Chondrocyte (in vitro differentiated cells): ENCODE measurements around the gene SPTSSB. TPM values are rescaled to one million over a fixed set of nuclear protein-coding genes. Genes with fewer than 3 reads are reported as not detected.

Experiments
- DNase-seq: peaks from one replicate; pipeline ENCODE4 v3.0.0; 2021; ENCODE audit warnings: mixed read lengths, low spot score
- H3K27ac Mint-ChIP-seq: one replicate; pipeline ENCODE4 v1.8.0; 2021; ENCODE audit warnings: mild to moderate bottlenecking, moderate library complexity, mixed read lengths; ENCODE audit not compliant: unreplicated experiment
- H3K27me3 Mint-ChIP-seq: 2 replicates; pipeline ENCODE4 v1.8.0; 2021; ENCODE audit warnings: low read depth, mixed read lengths
- H3K36me3 Mint-ChIP-seq: 2 replicates; pipeline ENCODE4 v1.8.0; 2021; ENCODE audit warnings: low read depth, mixed read lengths
- H3K4me1 Mint-ChIP-seq: 2 replicates; pipeline ENCODE4 v1.8.0; 2021; ENCODE audit warnings: low read depth, mild to moderate bottlenecking, mixed read lengths
- H3K4me3 Mint-ChIP-seq: one replicate; pipeline ENCODE4 v1.8.0; 2021; ENCODE audit warnings: mild to moderate bottlenecking, moderate library complexity, mixed read lengths; ENCODE audit not compliant: unreplicated experiment
- H3K9me3 Mint-ChIP-seq: 2 replicates; pipeline ENCODE4 v1.8.0; 2021; ENCODE audit warnings: low read depth, mixed read lengths
- total RNA-seq: library from RNA; stranded (reverse); gene quantifications from 3 replicates; pipeline ENCODE4 v1.2.1, GENCODE V29; 2021
- TF ChIP-seq, protein P1 (sequence below): fragments of 200-600 bp; sonication (generic); IDR thresholded peaks from 2 replicates; pipeline ENCODE4 v1.5.0; 2021; ENCODE audit warnings: antibody characterized with exemption, mild to moderate bottlenecking, moderate library complexity

Gene SPTSSB
- total RNA-seq, 1 donor from 2014 or later = not detected

DNA sequence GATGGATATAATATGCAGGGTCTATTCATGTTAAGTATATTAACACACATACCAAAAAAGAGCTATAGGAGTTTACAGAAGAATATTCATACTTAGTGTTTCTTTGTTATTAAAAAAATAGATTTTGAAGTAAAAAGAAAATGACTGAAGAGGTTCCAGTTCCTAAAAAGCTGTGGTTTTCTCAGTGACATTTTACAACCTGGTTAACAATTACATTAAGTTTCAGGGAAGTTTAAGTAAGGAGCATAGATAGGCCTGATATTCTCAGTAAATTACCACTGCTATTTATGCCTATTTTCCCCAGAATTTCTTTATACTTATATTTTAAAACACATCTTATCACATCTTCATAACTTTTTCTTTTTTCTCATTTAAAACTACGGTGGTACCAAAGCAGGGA, 43.6 kb upstream of the SPTSSB start:
- peak overlapping the region; percentile 97 for H3K27ac Mint-ChIP-seq
- H3K4me1 Mint-ChIP-seq = peaks cover 43% of the 10 kb centered on the region
- no peaks in the 10 kb centered on the region for H3K27me3 Mint-ChIP-seq
- no peak overlapping the region for H3K4me3 Mint-ChIP-seq
- no peak for DNase-seq
- no peaks in the 10 kb centered on the region for H3K36me3 Mint-ChIP-seq
- H3K9me3 Mint-ChIP-seq = no peaks in the 10 kb centered on the region
- TF ChIP-seq, protein P1, sequence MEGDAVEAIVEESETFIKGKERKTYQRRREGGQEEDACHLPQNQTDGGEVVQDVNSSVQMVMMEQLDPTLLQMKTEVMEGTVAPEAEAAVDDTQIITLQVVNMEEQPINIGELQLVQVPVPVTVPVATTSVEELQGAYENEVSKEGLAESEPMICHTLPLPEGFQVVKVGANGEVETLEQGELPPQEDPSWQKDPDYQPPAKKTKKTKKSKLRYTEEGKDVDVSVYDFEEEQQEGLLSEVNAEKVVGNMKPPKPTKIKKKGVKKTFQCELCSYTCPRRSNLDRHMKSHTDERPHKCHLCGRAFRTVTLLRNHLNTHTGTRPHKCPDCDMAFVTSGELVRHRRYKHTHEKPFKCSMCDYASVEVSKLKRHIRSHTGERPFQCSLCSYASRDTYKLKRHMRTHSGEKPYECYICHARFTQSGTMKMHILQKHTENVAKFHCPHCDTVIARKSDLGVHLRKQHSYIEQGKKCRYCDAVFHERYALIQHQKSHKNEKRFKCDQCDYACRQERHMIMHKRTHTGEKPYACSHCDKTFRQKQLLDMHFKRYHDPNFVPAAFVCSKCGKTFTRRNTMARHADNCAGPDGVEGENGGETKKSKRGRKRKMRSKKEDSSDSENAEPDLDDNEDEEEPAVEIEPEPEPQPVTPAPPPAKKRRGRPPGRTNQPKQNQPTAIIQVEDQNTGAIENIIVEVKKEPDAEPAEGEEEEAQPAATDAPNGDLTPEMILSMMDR = no peak

DNA sequence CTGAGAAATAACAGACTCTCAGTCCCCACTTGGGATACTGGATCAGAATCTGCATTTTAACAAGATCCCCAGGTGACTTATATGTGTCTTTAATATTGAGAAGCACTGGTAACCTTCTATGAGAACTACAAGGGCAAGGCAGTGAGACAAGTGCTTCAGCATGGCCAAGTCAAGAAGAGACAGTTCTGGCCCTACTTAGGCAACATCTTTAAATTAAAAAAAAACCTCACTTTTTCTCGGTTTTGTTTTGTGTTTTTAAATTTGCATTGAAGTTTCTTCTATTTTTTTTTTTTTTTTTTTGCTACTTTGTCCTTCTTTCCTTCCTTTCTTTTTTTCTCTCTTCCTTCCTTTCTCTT, 42.5 kb upstream of the SPTSSB start:
- Mint-ChIP-seq H3K4me3 (no peak overlapping the region), H3K4me1 (peaks cover 48% of the 10 kb centered on the region), H3K27ac (peak overlapping the region; percentile 60), H3K27me3 (no peaks in the 10 kb centered on the region), H3K36me3 (no peaks in the 10 kb centered on the region), H3K9me3 (no peaks in the 10 kb centered on the region)
- TF ChIP-seq, protein P1 = no peak
- no peak for DNase-seq

DNA sequence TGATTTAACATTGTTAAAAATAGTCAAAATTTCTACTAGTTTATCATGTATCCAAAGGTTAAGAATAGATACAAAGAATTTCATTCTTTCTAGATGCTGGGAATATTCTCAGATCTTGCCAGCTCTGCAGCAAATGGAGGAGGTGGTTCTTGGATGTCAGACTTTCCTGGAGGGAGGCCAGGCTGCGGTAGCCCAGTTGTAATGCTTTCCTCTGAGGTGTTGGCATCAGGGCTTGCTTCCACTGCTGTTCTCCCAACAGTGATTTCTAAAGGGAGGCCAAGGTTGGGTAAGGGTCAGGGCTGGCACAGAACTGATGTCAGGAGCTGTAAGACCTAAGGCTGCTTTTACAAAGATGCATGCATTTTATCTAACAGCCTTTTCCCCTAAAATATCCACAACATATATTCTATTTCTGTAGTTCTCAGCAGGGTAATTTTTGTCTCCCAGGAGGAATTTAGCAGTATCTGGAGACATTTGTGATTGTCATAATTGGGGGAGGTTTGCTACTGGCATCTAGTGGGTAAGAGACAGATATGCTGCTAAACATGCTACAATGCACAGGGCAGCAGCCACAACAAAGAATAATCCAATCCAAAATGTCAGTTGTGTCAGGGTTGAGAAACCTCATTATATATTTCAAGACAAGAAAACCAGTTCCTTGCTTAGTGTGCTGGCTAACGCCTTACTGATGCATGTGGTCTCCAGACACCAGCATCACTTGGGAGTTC, 42.0 kb upstream of the SPTSSB start:
- no peaks in the 10 kb centered on the region for H3K27me3 Mint-ChIP-seq
- DNase-seq = no peak
- H3K36me3 Mint-ChIP-seq = no peaks in the 10 kb centered on the region
- H3K4me1 Mint-ChIP-seq = peaks cover 49% of the 10 kb centered on the region
- H3K27ac Mint-ChIP-seq = peak overlapping the region; percentile 60
- H3K4me3 Mint-ChIP-seq = no peak overlapping the region
- TF ChIP-seq, protein P1 = peak; percentile 59
- no peaks in the 10 kb centered on the region for H3K9me3 Mint-ChIP-seq

DNA sequence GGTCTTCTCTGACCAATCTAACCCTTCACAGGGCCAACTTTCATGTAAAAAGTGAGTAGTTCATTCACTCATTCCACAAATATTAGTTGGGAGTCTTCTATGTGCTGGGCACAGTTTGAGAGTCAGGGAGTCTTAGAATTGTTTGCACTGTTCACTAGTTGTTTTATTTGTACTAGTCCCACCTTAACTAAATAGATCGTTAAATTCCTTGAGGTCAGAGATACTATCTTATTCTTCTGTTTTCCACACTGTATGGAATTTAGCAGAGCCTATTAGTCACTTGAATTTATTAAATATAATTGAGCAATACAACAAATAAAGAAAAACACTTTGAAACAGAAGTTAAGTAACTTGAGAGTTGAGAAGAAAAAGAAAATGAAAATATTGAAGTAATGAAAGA, 40.8 kb upstream of the SPTSSB start:
- Mint-ChIP-seq H3K36me3 (no peaks in the 10 kb centered on the region), H3K4me3 (no peak overlapping the region), H3K4me1 (peaks cover 50% of the 10 kb centered on the region), H3K27me3 (no peaks in the 10 kb centered on the region), H3K27ac (no peak overlapping the region), H3K9me3 (no peaks in the 10 kb centered on the region)
- TF ChIP-seq, protein P1 = no peak
- DNase-seq = no peak

DNA sequence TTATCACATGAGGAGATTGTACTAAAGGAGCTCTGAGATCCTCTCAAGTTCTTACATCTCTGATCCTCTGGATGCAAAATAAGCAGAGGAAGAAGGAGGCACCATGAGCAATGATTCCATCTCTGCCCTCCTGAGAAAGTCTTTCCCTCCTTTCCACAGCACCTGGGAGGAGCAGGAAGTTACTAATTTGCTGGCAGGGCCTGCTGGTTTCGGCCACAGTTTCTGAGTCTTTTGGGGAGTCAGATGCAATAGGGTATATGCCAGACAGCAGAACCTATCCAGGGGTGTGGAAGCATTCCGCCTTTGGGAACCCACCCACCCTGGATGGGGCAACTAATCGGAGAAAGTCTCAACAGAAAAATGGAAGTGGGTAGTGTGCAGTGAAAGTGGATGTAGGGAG, 38.5 kb upstream of the SPTSSB start:
- Mint-ChIP-seq H3K9me3 (peaks cover 5% of the 10 kb centered on the region), H3K4me3 (no peak overlapping the region), H3K36me3 (no peaks in the 10 kb centered on the region), H3K27me3 (no peaks in the 10 kb centered on the region), H3K27ac (no peak overlapping the region), H3K4me1 (peaks cover 37% of the 10 kb centered on the region)
- DNase-seq = no peak
- TF ChIP-seq, protein P1 = no peak
